DND-41 (cell line): ENCODE results near the gene DSCAML1.

ENCODE experiments used
- ATAC-seq: fragments of 200-7000 bp; cut with Tn5 transposase; 3 replicates; pipeline ENCODE4 v1.9.1; 2021; ENCODE audit warnings: low read depth; ENCODE audit not compliant: insufficient read depth
- DNase-seq: peaks from one replicate; pipeline ENCODE4 v3.0.0-alpha.2; 2020
- H2AFZ ChIP-seq: 2 replicates; pipeline ENCODE4 v1.6.0; 2012; ENCODE audit warnings: low read depth, low read length
- H3K27ac ChIP-seq: 2 replicates; pipeline ENCODE4 v1.5.1; 2012; ENCODE audit warnings: low read length, inconsistent platforms
- H3K27me3 ChIP-seq: fragments of 200-600 bp; sonication (generic); 2 replicates; pipeline ENCODE4 v1.6.0; 2012; ENCODE audit warnings: low read length, mild to moderate bottlenecking, inconsistent platforms; ENCODE audit not compliant: insufficient read depth, poor library complexity
- H3K36me3 ChIP-seq: 2 replicates; pipeline ENCODE4 v1.5.1; 2012; ENCODE audit warnings: low read length, inconsistent platforms; ENCODE audit not compliant: insufficient read depth
- H3K4me1 ChIP-seq: 2 replicates; pipeline ENCODE4 v1.5.1; 2012; ENCODE audit warnings: mild to moderate bottlenecking, low read length; ENCODE audit not compliant: insufficient read depth
- H3K4me2 ChIP-seq: 2 replicates; pipeline ENCODE4 v1.6.0; 2012; ENCODE audit warnings: mild to moderate bottlenecking, moderate library complexity, low read length, inconsistent platforms; ENCODE audit not compliant: insufficient read depth
- H3K4me3 ChIP-seq, 2 experiments: fragments of 200-600 bp in 1 of 2; shearing (Covaris generic) in 1 of 2; 2 replicates each; pipeline ENCODE4 v1.5.1; 2012 to 2016; ENCODE audit warnings: inconsistent platforms in 2 of 2, low read length in 2 of 2, mild to moderate bottlenecking in 2 of 2, low read depth in 1 of 2, moderate library complexity in 1 of 2
- H3K79me2 ChIP-seq: 2 replicates; pipeline ENCODE4 v1.6.0; 2012; ENCODE audit warnings: low read length, inconsistent platforms; ENCODE audit not compliant: insufficient read depth
- H3K9ac ChIP-seq: 2 replicates; pipeline ENCODE4 v1.6.0; 2012; ENCODE audit warnings: low read depth, mild to moderate bottlenecking, inconsistent platforms, low read length, moderate library complexity
- H3K9me3 ChIP-seq: 2 replicates; pipeline ENCODE4 v1.5.1; 2012; ENCODE audit warnings: low read length, moderate library complexity, mild to moderate bottlenecking, inconsistent platforms; ENCODE audit not compliant: insufficient read depth, severe bottlenecking
- H4K20me1 ChIP-seq: 2 replicates; pipeline ENCODE4 v1.6.0; 2012; ENCODE audit warnings: low read length; ENCODE audit not compliant: insufficient read depth
- EZH2 ChIP-seq: IDR thresholded peaks from 3 replicates; pipeline ENCODE4 v1.6.1; 2012; ENCODE audit warnings: borderline replicate concordance, low read depth, mild to moderate bottlenecking, moderate library complexity, low read length, inconsistent platforms; ENCODE audit not compliant: severe bottlenecking
- TF ChIP-seq, protein P1 (sequence below): IDR thresholded peaks from 2 replicates; pipeline ENCODE4 v1.5.1; 2012; ENCODE audit warnings: borderline replicate concordance, low read length, moderate library complexity, mild to moderate bottlenecking; ENCODE audit not compliant: poor library complexity, severe bottlenecking; ENCODE audit errors: extremely low read depth

The DSCAML1 gene

DNA sequence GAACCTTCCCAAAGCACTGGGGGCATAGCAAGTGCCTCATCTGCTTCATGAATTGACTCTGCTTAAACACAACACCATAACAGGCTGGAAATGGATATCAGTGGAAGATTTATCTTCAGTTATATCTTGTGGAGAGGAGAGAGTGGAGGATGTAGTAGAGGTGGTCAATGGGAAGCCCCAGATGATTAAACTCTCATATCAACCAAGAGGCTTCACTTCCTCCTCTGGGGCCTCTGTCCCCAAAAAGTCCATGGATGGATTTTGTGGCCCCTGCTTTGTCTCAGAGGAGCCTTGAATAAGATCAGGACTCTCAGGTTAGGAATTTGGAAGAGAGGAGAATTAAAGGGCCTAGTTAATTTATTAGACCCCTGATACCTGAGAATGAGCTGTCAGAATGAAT, 363.3 kb downstream of the DSCAML1 start:
- Histone ChIP-seq H3K27ac (no peak overlapping the region), H3K79me2 (no peaks in the 10 kb centered on the region), H3K9ac (no peak overlapping the region), H3K4me2 (no peak overlapping the region), H4K20me1 (no peaks in the 10 kb centered on the region; the same call in 1 of the 2 replicates), H3K9me3 (no peaks in the 10 kb centered on the region), H2AFZ (no peak overlapping the region), H3K4me1 (no peaks in the 10 kb centered on the region), H3K27me3 (no peaks in the 10 kb centered on the region), H3K4me3 (no peak overlapping the region), H3K36me3 (0 out of 2 replicates have a peak, but pooled peaks cover 5% of the 10 kb centered on the region)
- DNase-seq = no peak
- TF ChIP-seq, protein P1, sequence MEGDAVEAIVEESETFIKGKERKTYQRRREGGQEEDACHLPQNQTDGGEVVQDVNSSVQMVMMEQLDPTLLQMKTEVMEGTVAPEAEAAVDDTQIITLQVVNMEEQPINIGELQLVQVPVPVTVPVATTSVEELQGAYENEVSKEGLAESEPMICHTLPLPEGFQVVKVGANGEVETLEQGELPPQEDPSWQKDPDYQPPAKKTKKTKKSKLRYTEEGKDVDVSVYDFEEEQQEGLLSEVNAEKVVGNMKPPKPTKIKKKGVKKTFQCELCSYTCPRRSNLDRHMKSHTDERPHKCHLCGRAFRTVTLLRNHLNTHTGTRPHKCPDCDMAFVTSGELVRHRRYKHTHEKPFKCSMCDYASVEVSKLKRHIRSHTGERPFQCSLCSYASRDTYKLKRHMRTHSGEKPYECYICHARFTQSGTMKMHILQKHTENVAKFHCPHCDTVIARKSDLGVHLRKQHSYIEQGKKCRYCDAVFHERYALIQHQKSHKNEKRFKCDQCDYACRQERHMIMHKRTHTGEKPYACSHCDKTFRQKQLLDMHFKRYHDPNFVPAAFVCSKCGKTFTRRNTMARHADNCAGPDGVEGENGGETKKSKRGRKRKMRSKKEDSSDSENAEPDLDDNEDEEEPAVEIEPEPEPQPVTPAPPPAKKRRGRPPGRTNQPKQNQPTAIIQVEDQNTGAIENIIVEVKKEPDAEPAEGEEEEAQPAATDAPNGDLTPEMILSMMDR = no peak
- TF ChIP-seq EZH2 = no peak
- no peak for ATAC-seq

DNA sequence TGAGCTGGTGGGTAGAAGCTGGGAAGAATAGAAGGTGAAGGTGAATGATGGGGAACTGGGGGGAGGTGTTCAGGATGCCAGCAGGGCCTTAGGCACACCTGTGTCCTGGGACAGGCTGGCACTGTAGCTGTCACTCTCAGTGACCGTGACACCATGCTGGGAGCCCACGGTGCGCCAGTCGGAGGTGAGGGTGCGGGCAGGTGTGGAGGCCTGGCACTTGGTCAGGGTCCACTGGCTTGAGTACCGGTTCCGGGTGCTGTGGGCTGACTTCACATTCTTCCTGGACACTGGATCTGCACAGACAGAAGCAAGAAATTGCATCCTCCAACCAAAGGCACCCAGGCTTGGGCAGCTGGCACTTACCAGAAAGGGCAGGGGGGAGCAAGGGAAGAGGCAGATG, 365.6 kb downstream of the DSCAML1 start:
- Histone ChIP-seq H3K4me1 (no peaks in the 10 kb centered on the region), H3K36me3 (0 out of 2 replicates have a peak, but pooled peaks cover 5% of the 10 kb centered on the region), H3K4me3 (no peak overlapping the region), H3K9me3 (no peaks in the 10 kb centered on the region), H3K9ac (no peak overlapping the region), H2AFZ (no peak overlapping the region), H3K4me2 (no peak overlapping the region), H3K79me2 (no peaks in the 10 kb centered on the region), H3K27me3 (no peaks in the 10 kb centered on the region), H4K20me1 (peaks cover 2% of the 10 kb centered on the region; the same call in 1 of the 2 replicates), H3K27ac (no peak overlapping the region)
- TF ChIP-seq, protein P1 = no peak
- no peak for TF ChIP-seq EZH2
- DNase-seq (no peak), ATAC-seq (no peak)

DNA sequence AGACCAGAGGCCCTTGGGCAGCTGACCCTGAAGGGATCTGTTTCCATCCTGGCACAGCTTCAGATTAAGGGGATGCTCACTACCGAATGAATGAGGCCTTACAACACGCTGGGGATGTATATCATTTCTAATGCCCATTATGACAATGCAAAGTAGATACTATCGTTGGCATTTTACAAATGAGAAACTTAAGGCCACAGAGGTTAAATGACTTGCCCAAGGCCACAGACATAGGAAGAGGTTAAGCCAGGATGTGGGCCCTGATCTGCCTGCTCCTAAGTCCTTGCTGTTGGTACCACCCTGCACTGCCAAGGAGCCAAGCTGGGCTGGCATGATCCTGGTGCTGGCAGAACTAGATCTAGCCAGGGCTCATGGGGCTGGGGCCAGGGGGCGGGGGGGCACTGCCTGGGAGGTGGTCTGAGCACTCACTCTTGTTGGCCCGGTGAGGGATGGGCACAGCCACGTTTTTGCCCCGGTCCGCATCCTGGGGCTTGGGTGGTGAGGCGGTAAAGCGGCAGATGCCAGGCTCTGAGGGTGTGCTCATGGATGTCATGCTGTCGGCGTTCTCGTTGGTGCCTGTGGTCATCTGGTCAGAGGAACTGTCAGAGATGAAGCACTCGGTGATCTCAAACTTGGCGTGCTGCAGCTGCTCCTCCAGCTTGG, 366.6 kb downstream of the DSCAML1 start:
- no peak overlapping the region for H3K27ac ChIP-seq
- H3K4me3 ChIP-seq = no peak overlapping the region
- no peak overlapping the region for H2AFZ ChIP-seq
- H3K4me2 ChIP-seq = no peak overlapping the region
- no peaks in the 10 kb centered on the region for H3K4me1 ChIP-seq
- no peaks in the 10 kb centered on the region for H3K9me3 ChIP-seq
- no peaks in the 10 kb centered on the region for H3K27me3 ChIP-seq
- ATAC-seq (no peak), DNase-seq (no peak)
- H3K36me3 ChIP-seq = 0 out of 2 replicates have a peak, but pooled peaks cover 5% of the 10 kb centered on the region
- H3K79me2 ChIP-seq = no peaks in the 10 kb centered on the region
- no peak overlapping the region for H3K9ac ChIP-seq
- peaks cover 2% of the 10 kb centered on the region; the same call in 1 of the 2 replicates for H4K20me1 ChIP-seq
- TF ChIP-seq, protein P1 = no peak
- no peak for TF ChIP-seq EZH2
